H1 (cell line): ENCODE measurements around the gene RCAN3. TPM values are rescaled to one million over a fixed set of nuclear protein-coding genes. Genes with fewer than 3 reads are reported as not detected.

Source experiments
- CHD1 ChIP-seq: IDR thresholded peaks from 2 replicates; pipeline ENCODE4 v1.6.1; 2012; ENCODE audit warnings: low read depth, low read length, improper control_type of control experiment
- JUND ChIP-seq: IDR thresholded peaks from 2 replicates; pipeline ENCODE4 v1.6.1; 2011; ENCODE audit warnings: mild to moderate bottlenecking, improper control_type of control experiment, low read length
- KDM4A ChIP-seq: IDR thresholded peaks from one replicate; pipeline ENCODE4 v1.7.1; 2012; ENCODE audit warnings: low read depth, mild to moderate bottlenecking, moderate library complexity, low read length, inconsistent platforms; ENCODE audit not compliant: severe bottlenecking
- MAX ChIP-seq: IDR thresholded peaks from 2 replicates; pipeline ENCODE4 v1.6.1; 2012; ENCODE audit warnings: inconsistent platforms
- NRF1 ChIP-seq: IDR thresholded peaks from 2 replicates; pipeline ENCODE4 v1.6.1; 2011; ENCODE audit warnings: mild to moderate bottlenecking, low read depth, low read length, improper control_type of control experiment
- SAP30 ChIP-seq: fragments of 300-600 bp; sonication (generic); IDR thresholded peaks from 2 replicates; pipeline ENCODE4 v1.7.1; 2012; ENCODE audit warnings: low read length, moderate library complexity, mild to moderate bottlenecking, inconsistent platforms; ENCODE audit not compliant: insufficient read depth, insufficient replicate concordance
- SIN3A ChIP-seq, 2 experiments: IDR thresholded peaks in 1 of 2; conservative IDR thresholded peaks in 1 of 2; 2 replicates each; pipeline ENCODE4 v1.6.1; 2011 to 2012; ENCODE audit warnings: low read length in 2 of 2, improper control_type of control experiment in 1 of 2, low read depth in 1 of 2, mild to moderate bottlenecking in 1 of 2
- polyA plus RNA-seq, 7 experiments: library from polyadenylated mRNA; depleted of rRNA in 3 of 7; stranded (reverse) in 5 of 7; unstranded in 2 of 7; fragments of >200 nt in 5 of 7; fragments of 200-250 nt in 2 of 7; gene quantifications; 1 replicate in 5 of 7; 2 replicates in 1 of 7; 4 replicates in 1 of 7; pipeline versions ENCODE4 v1.2.1 to v1.2.3, GENCODE V29; 2011 to 2013; ENCODE audit warnings: missing spikeins in 2 of 7, mixed read lengths in 2 of 7
- total RNA-seq: library from RNA; stranded (reverse); fragmentation: NEBNext Ultra II Directional; extraction: Animal tissue kit (Norgen Biotek cat#: 25700); gene quantifications from 2 replicates; pipeline ENCODE4 v1.2.1, GENCODE V29; 2021

The RCAN3 gene
- total and polyA plus RNA-seq, 2 of the 8 experiments (the other 6 are each of a cell fraction or from before 2014, with no cell fraction given) = 5.6 to 16.6 TPM

DNA sequence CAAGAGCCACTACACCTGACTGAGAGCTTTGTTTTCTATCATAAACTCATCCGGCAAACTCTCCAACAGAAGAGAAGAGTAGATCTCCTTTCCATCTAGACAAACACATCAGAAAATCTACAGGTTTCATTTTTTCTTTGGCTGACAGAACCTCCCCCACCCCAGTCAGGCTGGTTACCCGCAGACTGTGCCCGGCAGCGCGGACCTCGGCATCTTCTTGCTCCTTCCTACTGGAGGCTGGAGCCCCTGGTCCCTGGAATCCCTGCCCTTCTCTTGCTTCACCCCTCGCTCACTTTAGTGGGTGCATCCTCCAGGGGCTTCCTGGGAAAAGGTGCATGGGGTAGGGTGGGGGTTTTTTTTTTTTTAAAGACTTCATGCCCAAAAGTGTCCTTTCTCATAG lies 76.2 kb downstream of the RCAN3 start (continued):
- TF ChIP-seq SIN3A (conservative IDR thresholded peaks at IDR 0.05 in 1 of 2, IDR thresholded peaks at IDR 0.05 in 1 of 2; ENCODE audit: low read depth in 1 of 2, low read length in 2 of 2) (no peak), NRF1 (no peak), JUND (no peak), CHD1 (no peak), KDM4A (no peak), SAP30 (no peak), MAX (no peak)
